Psoas muscle (tissue), 8 donors: Measurements from ENCODE around the gene IGSF11. TPM values are rescaled to one million over a fixed set of nuclear protein-coding genes. Genes with fewer than 3 reads are reported as not detected.

Experiments
- ATAC-seq, 4 donors: fragments of 200-7000 bp; cut with Tn5 transposase; one replicate each; pipeline ENCODE4 v1.9.1; 2020; ENCODE audit warnings: moderate library complexity in 3 of 4, mild to moderate bottlenecking in 2 of 4
- DNase-seq, 2 donors: peaks; one replicate each; pipeline ENCODE4 v3.0.0-alpha.2; 2020
- H3K27ac ChIP-seq: fragments of 200-600 bp; one replicate; pipeline ENCODE4 v1.8.0; 2022
- H3K27me3 ChIP-seq, 3 donors: fragments of 200-600 bp in 1 of 3; one replicate each; pipeline versions ENCODE4 v1.6.1 to v1.8.0; 2013 to 2022; ENCODE audit warnings: low read length in 2 of 3, mild to moderate bottlenecking in 2 of 3, moderate library complexity in 1 of 3; ENCODE audit not compliant: insufficient read depth in 3 of 3
- H3K36me3 ChIP-seq, 2 donors: fragments of 200-600 bp in 1 of 2; one replicate each; pipeline versions ENCODE4 v1.6.1 to v1.8.0; 2013 to 2022; ENCODE audit warnings: low read depth in 1 of 2, mild to moderate bottlenecking in 1 of 2, moderate library complexity in 1 of 2; ENCODE audit not compliant: insufficient read depth in 1 of 2
- H3K4me1 ChIP-seq: fragments of 200-600 bp; one replicate; pipeline ENCODE4 v1.8.0; 2022
- H3K4me3 ChIP-seq: fragments of 200-600 bp; one replicate; pipeline ENCODE4 v1.8.0; 2022; ENCODE audit warnings: mild to moderate bottlenecking
- H3K9me3 ChIP-seq: fragments of 200-600 bp; one replicate; pipeline ENCODE4 v1.8.0; 2022
- CTCF ChIP-seq: fragments of 200-600 bp; IDR thresholded peaks from one replicate; pipeline ENCODE4 v1.8.0; 2022; ENCODE audit warnings: antibody characterized with exemption
- WGBS, 3 donors: extraction: QIAGEN DNeasy Blood & Tissue Kit; methylation state at CpG; one replicate each; pipeline versions ENCODE4 v1.1.6 to v1.1.7; 2013; 5-methylcytosine and 5-hydroxymethylcytosine counted together
- intact Hi-C, 2 donors: fragments of 100-400 bp; cut with DNase I; formaldehyde crosslinking; loops; one replicate each; pipeline versions ENCODE4 v1.11.0 to v1.14.2; 2022
- polyA plus RNA-seq, 3 donors: library from polyadenylated mRNA; stranded (reverse); fragments of 200-250 nt; gene quantifications; one replicate each; pipeline ENCODE4 v1.2.3, GENCODE V29; 2013
- total RNA-seq, 4 donors: library from RNA; stranded (reverse); fragmentation: NEBNext Ultra II Directional in 2 of 4; extraction: Animal tissue kit (Norgen Biotek cat#: 25700) in 2 of 4; gene quantifications; one replicate each; pipeline versions ENCODE4 v1.2.1 to v1.2.4, GENCODE V29; 2021 to 2023
- donor health status: healthy with polysubstance abuse.
- donor health status: DM: no; HTN: no; CAD: no; lungs with moderate emphysema.
- donor health status: Bipolar disorder and iron deficiency.
- donor health status: healthy.
- donor health status: DM: yes; HTN: yes; CAD: no.
- donor health status: DM: no; HTN: no; CAD: no.
- donor health status: DM: no; HTN: no; CAD: no.
- donor health status: DM: yes; HTN: yes; CAD: no.

The IGSF11 gene
- total and polyA plus RNA-seq, 7 donors: 0.23 to 8.5 (median 4.3) TPM

- intact Hi-C loops: loop anchor here in 1 of 2 donors (5.0 kb wide), 1 partner anchor 35 kb away; no protein-coding TSS in a partner anchor
- Histone ChIP-seq H3K27ac (peak overlapping the region; percentile 58), H3K4me1 (peaks cover 44% of the 10 kb centered on the region), H3K36me3 (no peaks in the 10 kb centered on the region), H3K4me3 (no peak overlapping the region), H3K9me3 (no peaks in the 10 kb centered on the region), H3K27me3 (no peaks in the 10 kb centered on the region)
- DNase-seq (no peak), ATAC-seq (peak; percentile 41 to 66 (median 57))
- TF ChIP-seq CTCF: no peak
- 11 to 27% (median 14%) methylated on average over 1 of the region's 1 CpG for WGBS, 3 donors
These were observed 97.8 kb downstream of the IGSF11 start for GRCh38 chr3:118936811-118937210.

GRCh38 chr3:118932822-118933558 lies 101.7 kb downstream of the IGSF11 start:
- no peaks in the 10 kb centered on the region for H3K27me3 ChIP-seq
- peak overlapping the region; percentile 64 for H3K4me3 ChIP-seq
- 23 to 50% (median 28%) methylated on average over 5 of the region's 5 CpGs for WGBS, 3 donors
- H3K27ac ChIP-seq: peak overlapping the region; percentile 82
- no peak for TF ChIP-seq CTCF
- no peaks in the 10 kb centered on the region for H3K36me3 ChIP-seq
- peaks cover 38% of the 10 kb centered on the region for H3K4me1 ChIP-seq
- H3K9me3 ChIP-seq: no peaks in the 10 kb centered on the region
- ATAC-seq (peak; percentile 95 to 96 (median 96)), DNase-seq (peak; percentile 64 to 87)
- intact Hi-C loops: loop anchor here in 1 of 2 donors (2.0 kb wide), 1 partner anchor 102 kb away; the partner anchor contains the start of gene IGSF11

GRCh38 chr3:118931996-118932395 lies 102.7 kb downstream of the IGSF11 start:
- Histone ChIP-seq H3K4me1 (peaks cover 28% of the 10 kb centered on the region), H3K36me3 (no peaks in the 10 kb centered on the region), H3K4me3 (peak overlapping the region; percentile 64), H3K9me3 (no peaks in the 10 kb centered on the region), H3K27me3 (no peaks in the 10 kb centered on the region), H3K27ac (peak overlapping the region; percentile 82)
- WGBS, 3 donors: 82 to 90% (median 89%) methylated on average over 2 of the region's 2 CpGs
- no peak for DNase-seq
- intact Hi-C loops: loop anchor here in 1 of 2 donors (2.0 kb wide), 1 partner anchor 103 kb away; the partner anchor contains the start of gene IGSF11
- peak in 1 of 4 donors; percentile 27 for ATAC-seq
- no peak for TF ChIP-seq CTCF

GRCh38 chr3:118927449-118927848 lies 107.2 kb downstream of the IGSF11 start:
- no peak for TF ChIP-seq CTCF
- H3K9me3 ChIP-seq: no peaks in the 10 kb centered on the region
- H3K4me1 ChIP-seq: peaks cover 4% of the 10 kb centered on the region
- H3K27ac ChIP-seq: no peak overlapping the region
- no peak for ATAC-seq
- intact Hi-C loops: no loop called here
- H3K36me3 ChIP-seq: no peaks in the 10 kb centered on the region
- DNase-seq: no peak
- H3K4me3 ChIP-seq: no peak overlapping the region
- WGBS, 3 donors: 76 to 82% (median 80%) methylated on average over 6 of the region's 6 CpGs
- no peaks in the 10 kb centered on the region for H3K27me3 ChIP-seq
